Aorta (tissue), 5 donors: ENCODE results near the gene KLHL12. TPM values are rescaled to one million over a fixed set of nuclear protein-coding genes. Genes with fewer than 3 reads are reported as not detected.

ENCODE experiments used
- ATAC-seq: fragments of 200-7000 bp; cut with Tn5 transposase; one replicate; pipeline ENCODE4 v1.9.1; 2022; ENCODE audit warnings: moderate library complexity; ENCODE audit not compliant: low FRiP score
- DNase-seq, 2 donors: peaks; one replicate each; pipeline ENCODE4 v3.0.0-alpha.2; 2020
- H3K27ac ChIP-seq, 2 donors: one replicate each; pipeline ENCODE4 v1.5.1; 2013; ENCODE audit warnings: low read length in 2 of 2, mild to moderate bottlenecking in 2 of 2, moderate library complexity in 2 of 2, control low read depth in 1 of 2, inconsistent platforms in 1 of 2, low read depth in 1 of 2
- H3K27me3 ChIP-seq, 2 donors: one replicate each; pipeline ENCODE4 v1.6.1; 2013; ENCODE audit warnings: control low read depth in 1 of 2, low read length in 1 of 2, mild to moderate bottlenecking in 1 of 2, moderate library complexity in 1 of 2; ENCODE audit not compliant: insufficient read depth in 2 of 2, control insufficient read depth in 1 of 2
- H3K36me3 ChIP-seq, 2 donors: one replicate each; pipeline ENCODE4 v1.6.1; 2013; ENCODE audit warnings: control low read depth in 1 of 2, low read length in 1 of 2, mild to moderate bottlenecking in 1 of 2; ENCODE audit not compliant: insufficient read depth in 2 of 2, control insufficient read depth in 1 of 2
- H3K4me1 ChIP-seq, 2 donors: one replicate each; pipeline ENCODE4 v1.6.1; 2013; ENCODE audit warnings: low read length in 2 of 2, control low read depth in 1 of 2, mild to moderate bottlenecking in 1 of 2, moderate library complexity in 1 of 2; ENCODE audit not compliant: insufficient read depth in 2 of 2, control insufficient read depth in 1 of 2
- H3K4me3 ChIP-seq, 2 donors: one replicate each; pipeline ENCODE4 v1.5.1; 2013; ENCODE audit warnings: low read length in 2 of 2, control low read depth in 1 of 2, mild to moderate bottlenecking in 1 of 2
- H3K9me3 ChIP-seq: one replicate; pipeline ENCODE4 v1.6.1; 2013; ENCODE audit warnings: mild to moderate bottlenecking, low read length; ENCODE audit not compliant: control insufficient read depth
- WGBS, 2 donors: extraction: QIAGEN DNeasy Blood & Tissue Kit; methylation state at CpG; one replicate each; pipeline ENCODE4 v1.1.7; 2013; 5-methylcytosine and 5-hydroxymethylcytosine counted together
- intact Hi-C, 2 donors: fragments of 100-400 bp; cut with DNase I; formaldehyde crosslinking; loops; one replicate each; pipeline versions ENCODE4 v1.14.2 to v1.15.0; 2022
- polyA plus RNA-seq, 2 donors: library from polyadenylated mRNA; stranded (reverse); fragments of 200-250 nt; gene quantifications; one replicate each; pipeline ENCODE4 v1.2.3, GENCODE V29; 2013
- total RNA-seq, 2 donors: library from RNA; stranded (reverse); fragmentation: NEBNext Ultra II Directional; extraction: Animal tissue kit (Norgen Biotek cat#: 25700); gene quantifications; one replicate each; pipeline ENCODE4 v1.2.1, GENCODE V29; 2021
- donor health status: healthy with polysubstance abuse.
- donor health status: Bipolar disorder and iron deficiency.
- donor health status: DM: no; HTN: no; CAD: no.
- donor health status: DM: no; HTN: no; CAD: no.
- donor health status: DM: yes; HTN: yes; CAD: no.

The KLHL12 gene
- total and polyA plus RNA-seq, 4 donors, result 12.6 to 17.9 (median 14.8) TPM

DNA sequence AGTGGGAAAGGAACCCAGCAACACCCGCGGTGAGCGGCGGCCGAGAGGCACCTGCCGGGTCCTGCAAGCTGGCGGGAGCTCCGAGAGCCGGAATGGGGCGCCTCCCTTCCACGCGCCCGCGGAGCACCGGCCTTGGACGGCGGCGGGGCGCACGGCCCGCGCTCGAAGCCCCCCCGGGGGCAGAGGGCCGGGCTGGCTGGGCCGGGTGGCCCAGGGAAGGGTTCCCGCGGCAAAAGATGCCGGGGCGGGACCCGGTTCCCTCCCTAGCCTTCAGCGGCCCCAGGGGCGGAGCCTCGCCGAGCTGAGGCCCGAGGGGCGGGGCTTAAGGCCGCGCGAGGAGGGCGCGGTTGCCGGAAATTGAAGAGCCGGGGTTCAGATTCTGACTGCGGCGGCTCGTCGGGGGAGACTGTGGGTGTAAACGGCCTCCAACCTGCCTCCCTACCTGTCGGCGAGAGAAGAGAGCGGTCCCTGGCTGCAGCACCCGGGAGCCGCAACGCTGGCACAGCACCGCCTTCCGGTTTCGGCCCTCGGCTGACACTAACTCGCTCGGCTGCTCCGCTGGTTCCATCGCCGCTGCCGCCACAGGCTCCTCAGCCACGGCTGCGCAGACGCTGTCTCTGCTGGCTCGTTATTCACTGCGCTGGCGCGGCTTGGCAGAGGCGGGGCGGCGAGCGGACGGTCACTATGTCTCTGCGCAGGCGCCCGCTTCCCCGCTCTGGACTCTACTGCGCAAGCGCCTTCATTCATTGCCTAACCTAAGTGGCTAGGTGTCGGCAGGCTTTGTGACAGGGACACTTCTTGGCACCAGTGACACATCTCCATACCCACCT lies 38.3 kb downstream of the KLHL12 start, which contains the start of gene RABIF:
RABIF (minus strand) TSS at position 619 of the 830 bp plus-strand sequence; CDS start at position 568, 51 bp downstream.
- peak; percentile 98 for ATAC-seq
- Histone ChIP-seq H3K36me3 (peaks cover 0 to 4% of the 10 kb centered on the region in 2 donors), H3K27me3 (no peaks in the 10 kb centered on the region), H3K4me3 (peak within 1 kb of the TSS; percentile 56 to 62), H3K27ac (peak within 1 kb of the TSS; percentile 51 to 90), H3K4me1 (no peaks in the 10 kb centered on the region), H3K9me3 (no peaks in the 10 kb centered on the region)
- DNase-seq, result peak; percentile 97 to 99
- WGBS, 2 donors, result 0% methylated on average over 76 to 84 of the region's 84 CpGs
- intact Hi-C loops, result loop anchor here (1.0 to 5.0 kb wide), 3 partner anchors 78 to 81 kb away; partner anchors contain the start of genes CYB5R1 (in 1 of the 2), KDM5B (in 1 of the 2) and PCAT6 (in 1 of the 2)

DNA sequence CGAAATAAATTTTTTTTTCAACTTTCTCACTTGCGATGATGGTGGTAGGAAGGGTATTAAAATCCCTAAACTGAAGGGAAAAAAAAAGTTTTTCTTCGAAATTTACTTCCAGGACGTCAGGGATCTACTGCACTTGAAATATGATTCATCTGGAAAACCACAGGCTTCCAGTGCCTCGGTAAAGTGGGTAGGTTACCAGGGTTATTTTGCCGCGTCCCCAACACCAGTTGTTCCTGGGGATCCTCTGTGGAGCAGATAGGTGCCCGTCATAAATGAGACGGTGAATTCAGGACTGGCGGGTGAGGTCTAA lies 38.9 kb downstream of the KLHL12 start:
- Histone ChIP-seq H3K36me3 (peaks cover 0 to 4% of the 10 kb centered on the region in 2 donors), H3K9me3 (no peaks in the 10 kb centered on the region), H3K27me3 (no peaks in the 10 kb centered on the region), H3K4me3 (peak overlapping the region; percentile 56 to 62), H3K4me1 (no peaks in the 10 kb centered on the region), H3K27ac (peak overlapping the region; percentile 51 to 90)
- ATAC-seq, result no peak
- WGBS, 2 donors, result 1% methylated on average over 10 of the region's 10 CpGs
- intact Hi-C loops, result loop anchor here (2.0 to 5.0 kb wide), 2 partner anchors 77 to 81 kb away; partner anchors contain the start of genes KDM5B (in 1 of the 2) and PCAT6 (in 1 of the 2)
- no peak for DNase-seq

DNA sequence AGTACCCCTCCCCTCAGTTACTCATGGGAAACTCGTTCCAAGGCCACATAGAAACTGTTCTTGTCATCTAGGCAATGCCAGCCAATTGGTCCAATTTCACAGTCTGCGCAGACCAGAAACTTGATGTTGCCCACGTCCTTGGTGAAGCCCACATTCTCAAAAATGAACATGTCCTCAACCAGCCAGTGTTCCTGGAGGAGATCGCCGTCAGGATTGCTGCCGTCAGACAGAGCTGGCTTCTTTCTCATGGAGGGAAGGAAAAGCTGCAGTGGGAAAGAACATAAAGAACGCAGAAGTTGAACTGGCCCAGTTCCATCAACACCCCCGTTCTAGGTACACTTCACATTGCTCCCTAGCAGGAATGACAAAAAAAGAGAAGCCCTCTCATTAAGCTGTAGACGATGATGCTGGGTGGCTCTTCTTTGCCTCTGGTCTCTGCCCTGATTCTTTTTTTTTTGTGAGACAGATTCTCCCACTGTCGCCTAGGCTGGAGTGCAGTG lies 46.0 kb downstream of the KLHL12 start:
- no peak overlapping the region for H3K4me3 ChIP-seq
- no peaks in the 10 kb centered on the region for H3K4me1 ChIP-seq
- H3K36me3 ChIP-seq, result peaks cover 0 to 3% of the 10 kb centered on the region in 2 donors
- 93 to 94% methylated on average over 10 of the region's 10 CpGs for WGBS, 2 donors
- H3K27ac ChIP-seq, result no peak overlapping the region
- H3K9me3 ChIP-seq, result no peaks in the 10 kb centered on the region
- no peak for ATAC-seq
- DNase-seq, result no peak
- intact Hi-C loops, result no loop called here
- no peaks in the 10 kb centered on the region for H3K27me3 ChIP-seq

DNA sequence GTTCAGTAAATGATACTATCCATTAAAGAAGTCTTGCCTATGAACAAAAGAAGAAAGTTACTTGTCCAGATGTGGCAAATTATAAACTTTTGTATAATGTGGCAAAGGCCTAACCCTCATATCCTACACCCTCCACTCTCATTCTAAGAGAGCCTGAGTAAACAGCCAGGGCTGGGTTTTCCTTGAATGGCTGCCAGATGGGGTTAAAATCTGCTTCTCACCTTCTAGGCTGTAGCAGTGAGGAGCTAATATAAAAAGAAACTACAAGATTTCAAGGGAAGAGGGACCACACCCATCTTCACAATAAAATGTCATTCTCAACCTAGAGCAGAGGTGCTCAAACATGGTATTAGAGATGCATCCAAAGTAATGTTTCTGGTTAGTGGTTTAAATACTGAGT lies 47.0 kb downstream of the KLHL12 start:
- Histone ChIP-seq H3K27ac (no peak overlapping the region), H3K4me3 (no peak overlapping the region), H3K9me3 (no peaks in the 10 kb centered on the region), H3K4me1 (no peaks in the 10 kb centered on the region), H3K27me3 (no peaks in the 10 kb centered on the region), H3K36me3 (peaks cover 0 to 3% of the 10 kb centered on the region in 2 donors)
- ATAC-seq, result no peak
- intact Hi-C loops, result no loop called here
- DNase-seq, result no peak

DNA sequence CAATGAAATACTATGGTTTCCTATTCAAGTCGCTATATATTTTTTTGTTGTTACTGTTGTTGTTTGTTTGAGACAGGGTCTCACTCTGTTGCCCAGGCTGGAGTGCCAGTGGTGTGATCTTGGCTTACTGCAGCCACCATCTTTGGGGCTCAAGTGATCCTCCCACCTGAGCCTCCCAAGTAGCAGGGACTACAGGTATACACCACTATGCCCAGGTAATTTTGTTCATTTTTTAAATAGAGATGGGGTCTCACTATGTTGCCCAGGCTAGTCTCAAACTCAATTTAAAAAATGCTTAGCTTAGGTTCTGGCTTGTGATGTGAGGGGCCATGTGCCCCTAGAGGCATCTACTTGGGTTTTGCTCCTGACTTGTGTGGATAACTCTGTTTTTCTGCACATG lies 47.9 kb downstream of the KLHL12 start:
- no peak for ATAC-seq
- H3K36me3 ChIP-seq, result peaks cover 0 to 3% of the 10 kb centered on the region in 2 donors
- no peaks in the 10 kb centered on the region for H3K4me1 ChIP-seq
- DNase-seq, result no peak
- H3K27me3 ChIP-seq, result no peaks in the 10 kb centered on the region
- H3K27ac ChIP-seq, result no peak overlapping the region
- H3K9me3 ChIP-seq, result no peaks in the 10 kb centered on the region
- 96 to 98% methylated on average over 1 of the region's 1 CpG for WGBS, 2 donors
- intact Hi-C loops, result no loop called here
- no peak overlapping the region for H3K4me3 ChIP-seq

DNA sequence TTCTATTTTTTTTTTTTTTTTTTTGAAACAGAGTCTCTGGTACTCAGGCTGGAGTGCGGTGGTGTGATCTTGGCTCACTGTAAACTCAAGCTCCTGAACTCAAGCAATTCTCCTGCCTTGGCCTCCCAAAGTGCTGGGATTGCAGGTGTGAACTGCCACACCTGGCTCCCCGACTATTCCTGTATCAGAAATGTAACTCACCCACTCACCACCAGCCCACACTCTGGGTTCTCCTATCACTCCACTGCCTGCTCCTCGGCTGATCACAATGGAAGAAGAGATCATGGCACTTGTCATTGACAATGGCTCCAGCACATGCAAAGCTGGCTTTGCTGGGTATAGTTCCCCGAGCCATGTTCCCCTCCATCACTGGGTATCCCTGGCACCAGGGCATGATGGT lies 54.0 kb downstream of the KLHL12 start:
- ATAC-seq (no peak), DNase-seq (no peak)
- Histone ChIP-seq H3K36me3 (no peaks in the 10 kb centered on the region), H3K4me1 (no peaks in the 10 kb centered on the region), H3K27me3 (no peaks in the 10 kb centered on the region), H3K9me3 (no peaks in the 10 kb centered on the region), H3K27ac (no peak overlapping the region), H3K4me3 (no peak overlapping the region)
- 89 to 91% methylated on average over 4 of the region's 4 CpGs for WGBS, 2 donors
- intact Hi-C loops, result no loop called here

DNA sequence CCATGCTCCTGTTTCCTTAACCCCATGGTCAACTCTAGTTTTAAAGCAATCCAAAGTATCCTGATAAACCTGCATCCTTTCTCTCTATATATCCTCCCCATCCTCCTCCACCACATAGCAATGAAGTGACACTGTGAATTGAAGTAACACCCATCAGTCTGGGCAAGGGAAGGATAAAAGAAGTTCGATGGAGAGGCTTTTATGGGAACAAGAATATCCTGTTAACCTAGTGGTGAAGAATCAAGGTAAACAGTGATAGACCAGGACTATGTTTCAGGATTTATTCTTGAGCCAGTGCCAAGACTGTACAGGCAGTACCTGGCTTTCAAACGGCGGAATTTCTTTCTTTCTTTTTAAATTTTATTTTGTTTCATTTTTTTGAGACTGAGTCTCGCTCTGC lies 55.7 kb downstream of the KLHL12 start:
- intact Hi-C loops, result no loop called here
- H3K9me3 ChIP-seq, result no peaks in the 10 kb centered on the region
- H3K27ac ChIP-seq, result no peak overlapping the region
- no peak overlapping the region for H3K4me3 ChIP-seq
- H3K27me3 ChIP-seq, result no peaks in the 10 kb centered on the region
- no peak for ATAC-seq
- H3K36me3 ChIP-seq, result no peaks in the 10 kb centered on the region
- DNase-seq, result no peak
- H3K4me1 ChIP-seq, result no peaks in the 10 kb centered on the region
- 80 to 83% methylated on average over 4 of the region's 4 CpGs for WGBS, 2 donors

DNA sequence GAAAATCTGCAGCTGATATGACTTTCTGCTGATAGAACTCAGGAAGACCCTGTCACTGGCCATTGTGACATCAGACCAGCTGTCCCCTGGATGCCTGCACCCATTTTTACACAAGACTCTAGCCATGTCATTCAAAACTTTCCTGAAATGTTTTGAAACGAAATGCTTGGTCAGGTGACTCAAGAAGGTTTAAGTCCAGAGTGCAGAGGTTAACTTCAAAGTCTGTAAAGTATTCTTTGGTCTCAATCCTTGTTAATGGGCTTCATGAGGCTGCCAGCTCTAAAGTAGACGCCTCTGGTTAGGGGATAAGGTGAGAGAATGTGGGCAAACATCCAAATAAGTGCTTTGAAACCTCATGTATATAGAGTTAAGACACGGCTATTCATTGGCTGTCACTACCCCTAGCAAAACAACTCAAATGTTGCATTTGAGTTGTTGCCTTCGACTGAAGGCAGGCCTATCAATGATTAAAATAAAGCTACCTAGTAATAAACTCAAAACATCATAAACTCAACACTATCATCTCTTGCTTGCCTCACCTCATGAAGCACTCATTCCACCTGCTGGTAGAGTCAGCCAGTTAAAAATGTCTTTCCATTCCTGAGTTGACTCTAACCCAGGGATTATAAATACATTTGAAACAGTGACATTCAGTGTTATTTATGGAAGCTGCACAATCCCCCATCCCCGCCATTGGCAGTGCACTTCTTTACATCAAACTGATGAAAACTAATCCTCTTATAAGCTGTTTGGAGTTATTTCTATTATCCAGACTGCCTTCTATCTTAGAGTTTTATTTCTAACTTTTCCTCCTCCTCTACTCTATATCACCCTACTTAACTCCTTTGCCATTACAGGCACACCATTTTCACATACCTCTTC lies 64.1 kb downstream of the KLHL12 start:
- intact Hi-C loops, result no loop called here

More for the DNA sequence above, 64.1 kb downstream of the KLHL12 start:
- no peak overlapping the region for H3K4me3 ChIP-seq
- DNase-seq (no peak), ATAC-seq (no peak)
- no peak overlapping the region for H3K27ac ChIP-seq
- H3K36me3 ChIP-seq, result no peaks in the 10 kb centered on the region
- WGBS, 2 donors, result 75 to 79% methylated on average over 5 of the region's 5 CpGs
- no peaks in the 10 kb centered on the region for H3K9me3 ChIP-seq
- H3K27me3 ChIP-seq, result no peaks in the 10 kb centered on the region
- no peaks in the 10 kb centered on the region for H3K4me1 ChIP-seq
